Body of pancreas (tissue), 4 donors: ENCODE measurements around the gene MCEE. TPM values are rescaled to one million over a fixed set of nuclear protein-coding genes. Genes with fewer than 3 reads are reported as not detected.
A peak's percentile ranks its signal among the peaks of the same experiment; 100 is the strongest.

Experiments used
- ATAC-seq: fragments of 150-250 bp; one replicate; pipeline ENCODE4 v1.9.1; 2016
- DNase-seq, 4 donors: peaks; one replicate each; pipeline ENCODE4 v3.0.0-alpha.2; 2019
- H3K27ac ChIP-seq, 4 donors: fragments of 200-600 bp; sonication (generic); 1 replicate in 3 of 4; 2 replicates in 1 of 4; pipeline versions ENCODE4 v1.5.1 to v1.6.1; 2016 to 2019; ENCODE audit warnings: mild to moderate bottlenecking in 1 of 4, mixed read lengths in 1 of 4, moderate library complexity in 1 of 4
- H3K27me3 ChIP-seq, 2 donors: fragments of 200-600 bp; sonication (generic); one replicate each; pipeline ENCODE4 v1.6.0; 2016; ENCODE audit warnings: mild to moderate bottlenecking in 1 of 2
- H3K36me3 ChIP-seq, 2 donors: fragments of 200-600 bp; sonication (generic); replicated peaks in 1 of 2; 2 replicates each; pipeline ENCODE4 v1.5.1; 2016; ENCODE audit warnings: low read depth in 2 of 2; ENCODE audit not compliant: insufficient read depth in 1 of 2
- H3K4me1 ChIP-seq: fragments of 200-600 bp; sonication (generic); one replicate; pipeline ENCODE4 v1.6.0; 2016
- H3K4me3 ChIP-seq, 2 donors: fragments of 200-600 bp; sonication (generic); 1 replicate in 1 of 2; 2 replicates in 1 of 2; pipeline ENCODE4 v1.5.1; 2016 to 2019
- H3K9me3 ChIP-seq, 3 donors: fragments of 200-600 bp; sonication (generic); 1 replicate in 2 of 3; 2 replicates in 1 of 3; pipeline ENCODE4 v1.5.1; 2016
- POLR2A ChIP-seq, 3 donors: fragments of 450-650 bp; IDR thresholded peaks; one replicate each; pipeline ENCODE4 v1.6.1; 2016; ENCODE audit warnings: antibody characterized with exemption in 3 of 3, mild to moderate bottlenecking in 2 of 3
- WGBS, 2 donors: methylation state at CpG; one replicate each; pipeline ENCODE4 v1.1.5; 2017; 5-methylcytosine and 5-hydroxymethylcytosine counted together
- intact Hi-C: fragments of 100-400 bp; cut with DNase I; formaldehyde crosslinking; loops from one replicate; pipeline ENCODE4 v1.15.1; 2023
- total RNA-seq, 2 donors: library from RNA; depleted of rRNA; stranded (reverse); fragments of >200 nt; gene quantifications; one replicate each; pipeline ENCODE4 v1.1.0, GENCODE V29; 2016
- TF ChIP-seq, protein P1 (sequence below), 7 experiments: fragments of 450-650 bp in 4 of 7; fragments of 200-600 bp in 3 of 7; sonication (generic) in 3 of 7; IDR thresholded peaks; one replicate each; pipeline ENCODE4 v1.5.1; 2016 to 2019; ENCODE audit warnings: antibody characterized with exemption in 7 of 7

Gene MCEE
- total RNA-seq, 2 donors from 2014 or later: 10.1 to 24.7 TPM

DNA sequence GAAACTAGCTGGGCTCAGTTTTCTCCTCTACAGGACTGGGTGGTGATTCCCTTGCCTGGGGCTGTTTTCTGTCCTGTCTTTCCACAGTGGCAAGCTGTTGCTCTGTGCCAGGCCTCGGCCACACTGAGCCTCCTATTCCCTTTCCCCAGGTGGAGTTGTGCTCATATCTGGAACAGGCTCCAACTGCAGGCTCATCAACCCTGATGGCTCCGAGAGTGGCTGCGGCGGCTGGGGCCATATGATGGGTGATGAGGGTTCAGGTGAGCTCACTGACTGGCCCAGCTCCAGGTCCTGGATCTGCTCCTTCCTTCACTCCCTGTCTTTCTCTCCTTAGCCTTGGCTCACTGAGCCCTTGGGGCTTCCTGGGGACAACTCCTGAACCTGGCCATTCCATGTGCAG is 57.5 kb downstream of the MCEE start:
- Histone ChIP-seq H3K27me3 (no peaks in the 10 kb centered on the region), H3K4me1 (peaks cover 34% of the 10 kb centered on the region), H3K27ac (no peak overlapping the region), H3K4me3 (no peak overlapping the region), H3K36me3 (peaks cover 0 to 19% of the 10 kb centered on the region in 2 donors), H3K9me3 (no peaks in the 10 kb centered on the region)
- 88 to 100% methylated on average over 4 of the region's 4 CpGs for WGBS, 2 donors
- intact Hi-C loops: no loop called here
- TF ChIP-seq, protein P1, sequence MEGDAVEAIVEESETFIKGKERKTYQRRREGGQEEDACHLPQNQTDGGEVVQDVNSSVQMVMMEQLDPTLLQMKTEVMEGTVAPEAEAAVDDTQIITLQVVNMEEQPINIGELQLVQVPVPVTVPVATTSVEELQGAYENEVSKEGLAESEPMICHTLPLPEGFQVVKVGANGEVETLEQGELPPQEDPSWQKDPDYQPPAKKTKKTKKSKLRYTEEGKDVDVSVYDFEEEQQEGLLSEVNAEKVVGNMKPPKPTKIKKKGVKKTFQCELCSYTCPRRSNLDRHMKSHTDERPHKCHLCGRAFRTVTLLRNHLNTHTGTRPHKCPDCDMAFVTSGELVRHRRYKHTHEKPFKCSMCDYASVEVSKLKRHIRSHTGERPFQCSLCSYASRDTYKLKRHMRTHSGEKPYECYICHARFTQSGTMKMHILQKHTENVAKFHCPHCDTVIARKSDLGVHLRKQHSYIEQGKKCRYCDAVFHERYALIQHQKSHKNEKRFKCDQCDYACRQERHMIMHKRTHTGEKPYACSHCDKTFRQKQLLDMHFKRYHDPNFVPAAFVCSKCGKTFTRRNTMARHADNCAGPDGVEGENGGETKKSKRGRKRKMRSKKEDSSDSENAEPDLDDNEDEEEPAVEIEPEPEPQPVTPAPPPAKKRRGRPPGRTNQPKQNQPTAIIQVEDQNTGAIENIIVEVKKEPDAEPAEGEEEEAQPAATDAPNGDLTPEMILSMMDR (IDR thresholded peaks at IDR 0.05): no peak
- no peak for TF ChIP-seq POLR2A (IDR thresholded peaks at IDR 0.05)
- no peak for DNase-seq
- ATAC-seq: no peak

DNA sequence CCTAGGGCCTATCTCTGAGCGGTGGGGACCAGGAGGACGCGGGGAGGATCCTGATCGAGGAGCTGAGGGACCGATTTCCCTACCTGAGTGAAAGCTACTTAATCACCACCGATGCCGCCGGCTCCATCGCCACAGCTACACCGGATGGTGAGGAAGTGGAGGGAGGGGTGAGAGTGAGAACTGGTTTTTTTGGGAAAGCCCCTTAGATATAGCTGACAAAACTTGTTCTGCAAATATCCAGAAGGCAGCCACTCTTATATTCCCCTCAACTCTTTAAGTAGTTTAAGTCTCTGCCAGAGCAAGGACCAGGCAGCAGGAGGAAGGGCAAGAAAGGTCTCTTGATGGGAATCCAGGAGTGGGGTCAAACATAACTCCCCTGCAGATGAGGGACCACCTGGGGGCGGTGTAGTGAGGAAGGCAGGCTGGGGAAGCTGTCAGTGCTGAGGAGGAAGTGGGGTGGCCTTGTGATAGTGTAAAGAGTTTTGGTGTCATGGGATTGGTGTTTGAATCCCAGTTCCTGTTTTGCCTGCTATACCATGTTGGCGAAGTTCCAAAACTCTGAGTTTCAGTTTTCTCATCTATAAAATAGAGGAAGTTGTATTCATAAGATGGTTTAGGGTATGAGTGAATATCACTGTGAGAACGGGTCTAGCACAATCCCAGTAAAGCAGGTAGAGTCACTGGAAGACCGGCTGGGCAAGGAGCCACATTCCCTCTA is 58.2 kb downstream of the MCEE start:
- 63 to 64% methylated on average over 14 of the region's 14 CpGs for WGBS, 2 donors
- Histone ChIP-seq H3K9me3 (no peaks in the 10 kb centered on the region), H3K27me3 (no peaks in the 10 kb centered on the region), H3K4me3 (no peak overlapping the region), H3K27ac (peak overlapping the region in 1 of 4 donors; percentile 34), H3K4me1 (peaks cover 34% of the 10 kb centered on the region), H3K36me3 (peaks cover 0 to 17% of the 10 kb centered on the region in 2 donors)
- no peak for ATAC-seq
- TF ChIP-seq POLR2A (IDR thresholded peaks at IDR 0.05): no peak
- TF ChIP-seq, protein P1 (IDR thresholded peaks at IDR 0.05): no peak
- intact Hi-C loops: no loop called here
- peak in 1 of 4 donors; percentile 54 for DNase-seq

DNA sequence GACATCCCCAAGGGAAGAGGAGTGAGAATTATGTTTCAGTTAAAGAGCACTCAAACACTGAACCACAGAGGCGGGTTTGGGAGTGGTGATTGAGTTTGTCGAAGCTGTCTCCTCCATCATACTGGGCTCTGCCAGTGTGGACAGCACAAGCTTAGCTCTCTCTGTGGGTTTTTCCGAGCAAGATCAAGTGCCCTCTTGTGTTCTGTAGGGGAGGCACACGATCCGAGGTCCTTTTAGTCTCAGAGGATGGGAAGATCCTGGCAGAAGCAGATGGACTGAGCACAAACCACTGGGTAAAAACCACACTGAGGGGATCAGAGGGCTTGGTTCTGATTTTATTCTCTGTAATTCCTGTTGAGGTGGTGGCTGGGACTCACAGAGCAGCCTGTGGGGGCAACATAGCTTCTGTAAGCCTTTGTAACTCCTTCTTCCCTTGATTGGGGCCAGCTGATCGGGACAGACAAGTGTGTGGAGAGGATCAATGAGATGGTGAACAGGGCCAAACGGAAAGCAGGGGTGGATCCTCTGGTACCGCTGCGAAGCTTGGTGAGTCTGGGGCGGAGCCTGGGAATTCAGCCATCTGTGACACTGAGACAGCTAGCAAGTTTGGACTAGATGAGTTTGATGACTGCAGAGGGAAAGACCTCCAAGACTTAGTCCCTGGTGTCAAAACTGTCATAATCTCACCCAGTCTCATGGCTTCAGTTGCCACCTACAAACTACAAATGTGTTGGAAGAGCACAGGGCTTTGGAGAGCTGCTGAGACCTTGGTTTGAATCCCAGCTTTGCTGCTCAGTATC is 59.5 kb downstream of the MCEE start:
- Histone ChIP-seq H3K9me3 (no peaks in the 10 kb centered on the region), H3K4me3 (no peak overlapping the region), H3K4me1 (peaks cover 34% of the 10 kb centered on the region), H3K27me3 (no peaks in the 10 kb centered on the region), H3K27ac (no peak overlapping the region), H3K36me3 (peaks cover 0 to 12% of the 10 kb centered on the region in 2 donors)
- intact Hi-C loops: no loop called here
- DNase-seq (peak; percentile 29 to 43 (median 38)), ATAC-seq (no peak)
- TF ChIP-seq, protein P1 (IDR thresholded peaks at IDR 0.05): peak in 5 of 7 experiments; percentile 25 to 48 (median 43)
- TF ChIP-seq POLR2A (IDR thresholded peaks at IDR 0.05): no peak
- WGBS, 2 donors: 28 to 29% methylated on average over 9 to 10 of the region's 10 CpGs

DNA sequence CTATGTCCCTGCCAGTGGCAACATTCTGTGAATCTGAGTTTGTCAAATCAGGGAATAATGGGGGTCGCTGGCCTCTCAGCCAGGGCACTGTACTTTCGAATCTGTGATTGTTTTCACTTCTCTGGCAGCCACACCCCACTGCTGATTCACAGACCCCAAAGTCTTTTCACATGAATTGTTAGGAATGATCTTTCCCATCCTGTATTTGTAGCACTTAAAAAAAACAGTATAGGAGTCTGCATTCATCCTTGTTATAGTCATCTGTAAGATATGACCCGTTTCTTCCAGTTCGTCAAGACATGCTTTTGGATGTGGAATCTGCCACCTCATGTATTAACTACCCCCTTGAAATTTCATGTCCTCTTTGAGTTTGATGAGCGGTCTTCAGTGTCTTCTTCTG is 60.7 kb downstream of the MCEE start:
- peak overlapping the region in 2 of 4 donors; percentile 96 for H3K27ac ChIP-seq
- peaks cover 34% of the 10 kb centered on the region for H3K4me1 ChIP-seq
- TF ChIP-seq, protein P1 (IDR thresholded peaks at IDR 0.05): no peak
- no peak for TF ChIP-seq POLR2A (IDR thresholded peaks at IDR 0.05)

More for the DNA sequence above, 60.7 kb downstream of the MCEE start:
- no peak for ATAC-seq
- Histone ChIP-seq H3K36me3 (peaks cover 0 to 10% of the 10 kb centered on the region in 2 donors), H3K9me3 (no peaks in the 10 kb centered on the region), H3K4me3 (peak overlapping the region in 1 of 2 donors; percentile 83), H3K27me3 (no peaks in the 10 kb centered on the region)
- DNase-seq: no peak
- 36 to 40% methylated on average over 5 of the region's 5 CpGs for WGBS, 2 donors
- intact Hi-C loops: no loop called here
